GM19023 (cell line): ENCODE measurements around the gene SIK2.

Experiments
- ATAC-seq: cut with Tn5 transposase; IDR thresholded peaks from one replicate; pipeline ENCODE4 v1.9.1; 2021; ENCODE audit warnings: mild to moderate bottlenecking, moderate library complexity; ENCODE audit not compliant: unreplicated experiment

The SIK2 gene

GRCh38 chr11:111778047-111778558 is 175.9 kb downstream of the SIK2 start:
- ATAC-seq = no peak

- ATAC-seq = no peak
These were observed 176.9 kb downstream of the SIK2 start for GRCh38 chr11:111779118-111779517.
